ENCODE data around the gene WDR26.
"Not testable (repeated sequence)": the region's sequence is repeated elsewhere in the genome, so short reads cannot be mapped to it uniquely, and the experiment has no call there.

The WDR26 gene

GRCh38 chr1:224433701-224434672, 610 bp downstream of the WDR26 start:
- DNase-seq (ENCODE audit: low spot score): peak; percentile 16

GRCh38 chr1:224433041-224433691, 1.4 kb downstream of the WDR26 start:
- DNase-seq (ENCODE audit: low spot score): peak; percentile 5

GRCh38 chr1:224432672-224433040, 1.9 kb downstream of the WDR26 start:
- no peak for DNase-seq (ENCODE audit: low spot score)

GRCh38 chr1:224432146-224432545, 2.5 kb downstream of the WDR26 start:
- no peak for DNase-seq (ENCODE audit: low spot score)

- no peak for DNase-seq (ENCODE audit: low spot score)
These were observed 2.9 kb downstream of the WDR26 start for GRCh38 chr1:224431726-224432125.

- DNase-seq (ENCODE audit: low spot score): no peak
These were observed 4.0 kb downstream of the WDR26 start for GRCh38 chr1:224430511-224431113.

GRCh38 chr1:224429616-224430326, 4.8 kb downstream of the WDR26 start:
- no peak for DNase-seq (ENCODE audit: low spot score)

- DNase-seq (ENCODE audit: low spot score): not testable (repeated sequence)
These were observed 5.9 kb downstream of the WDR26 start for GRCh38 chr1:224428713-224429112.

- no peak for DNase-seq (ENCODE audit: low spot score)
These were observed 7.3 kb downstream of the WDR26 start for GRCh38 chr1:224427346-224427745.

- not testable (repeated sequence) for DNase-seq (ENCODE audit: low spot score)
These were observed 7.7 kb downstream of the WDR26 start for GRCh38 chr1:224426869-224427268.

GRCh38 chr1:224425279-224425884, 9.2 kb downstream of the WDR26 start:
- DNase-seq (ENCODE audit: low spot score): no peak

GRCh38 chr1:224420106-224420505, 14.5 kb downstream of the WDR26 start:
- DNase-seq (ENCODE audit: low spot score): no peak

- DNase-seq (ENCODE audit: low spot score): no peak
These were observed 22.8 kb downstream of the WDR26 start for GRCh38 chr1:224411766-224412165.

- DNase-seq (ENCODE audit: low spot score): no peak
These were observed 26.4 kb downstream of the WDR26 start for GRCh38 chr1:224408294-224408590.

- peak; percentile 8 for DNase-seq (ENCODE audit: low spot score)
These were observed 26.9 kb downstream of the WDR26 start for GRCh38 chr1:224407571-224408293.

GRCh38 chr1:224406216-224406615, 28.4 kb downstream of the WDR26 start:
- no peak for DNase-seq (ENCODE audit: low spot score)

GRCh38 chr1:224405604-224405970, 29.0 kb downstream of the WDR26 start:
- no peak for DNase-seq (ENCODE audit: low spot score)

- no peak for DNase-seq (ENCODE audit: low spot score)
These were observed 29.5 kb downstream of the WDR26 start for GRCh38 chr1:224404916-224405603.

- DNase-seq (ENCODE audit: low spot score): no peak
These were observed 32.0 kb downstream of the WDR26 start for GRCh38 chr1:224402472-224403036.

GRCh38 chr1:224399887-224400286, 34.7 kb downstream of the WDR26 start:
- DNase-seq (ENCODE audit: low spot score): no peak

All from SW480 (cell line).